KMS-11 (cell line): ENCODE measurements around the gene CTBP2.
"Not testable (repeated sequence)": the region's sequence is repeated elsewhere in the genome, so short reads cannot be mapped to it uniquely, and the experiment has no call there.

ENCODE experiments used
- H2AFZ ChIP-seq: fragments of 200-600 bp; sonication (generic); 2 replicates; pipeline ENCODE4 v1.6.1; 2016; ENCODE audit warnings: antibody characterized with exemption, mixed run types, low read depth
- H3K27ac ChIP-seq: fragments of 200-600 bp; sonication (generic); 2 replicates; pipeline ENCODE4 v1.6.1; 2016; ENCODE audit warnings: mild to moderate bottlenecking, mixed run types
- H3K27me3 ChIP-seq: fragments of 200-600 bp; sonication (generic); 2 replicates; pipeline ENCODE4 v1.6.1; 2017; ENCODE audit warnings: mild to moderate bottlenecking, low read depth, mixed run types, moderate library complexity; ENCODE audit not compliant: insufficient read depth
- H3K36me3 ChIP-seq: fragments of 200-600 bp; sonication (generic); 2 replicates; pipeline ENCODE4 v1.6.1; 2017; ENCODE audit warnings: mild to moderate bottlenecking, mixed run types; ENCODE audit not compliant: insufficient read depth
- H3K4me1 ChIP-seq: fragments of 200-600 bp; sonication (generic); 2 replicates; pipeline ENCODE4 v1.6.1; 2016; ENCODE audit warnings: mild to moderate bottlenecking, low read depth, mixed run types; ENCODE audit not compliant: poor library complexity, severe bottlenecking
- H3K4me2 ChIP-seq: fragments of 200-600 bp; sonication (generic); 2 replicates; pipeline ENCODE4 v1.7.0; 2016; ENCODE audit warnings: mild to moderate bottlenecking, mixed run types
- H3K4me3 ChIP-seq: fragments of 200-600 bp; sonication (generic); IDR thresholded peaks from 2 replicates; pipeline ENCODE4 v1.6.1; 2017; ENCODE audit warnings: low read depth, low read length, mixed read lengths; ENCODE audit not compliant: insufficient read depth
- H3K79me2 ChIP-seq: fragments of 200-600 bp; sonication (generic); 2 replicates; pipeline ENCODE4 v1.6.1; 2016; ENCODE audit warnings: low read depth, mixed run types; ENCODE audit not compliant: insufficient read depth
- H3K9ac ChIP-seq: fragments of 200-600 bp; sonication (generic); 2 replicates; pipeline ENCODE4 v1.6.1; 2016; ENCODE audit warnings: mild to moderate bottlenecking, mixed run types
- H4K20me1 ChIP-seq: fragments of 200-600 bp; sonication (generic); 2 replicates; pipeline ENCODE4 v1.6.1; 2016; ENCODE audit warnings: mild to moderate bottlenecking, mixed run types; ENCODE audit not compliant: insufficient read depth
- TF ChIP-seq, protein P1 (sequence below): fragments of 200-600 bp; sonication (generic); conservative IDR thresholded peaks from 2 replicates; pipeline ENCODE4 v1.6.1; 2017; ENCODE audit warnings: low read depth, mild to moderate bottlenecking, antibody characterized with exemption, low read length, moderate library complexity, mixed read lengths

CTBP2 gene

DNA sequence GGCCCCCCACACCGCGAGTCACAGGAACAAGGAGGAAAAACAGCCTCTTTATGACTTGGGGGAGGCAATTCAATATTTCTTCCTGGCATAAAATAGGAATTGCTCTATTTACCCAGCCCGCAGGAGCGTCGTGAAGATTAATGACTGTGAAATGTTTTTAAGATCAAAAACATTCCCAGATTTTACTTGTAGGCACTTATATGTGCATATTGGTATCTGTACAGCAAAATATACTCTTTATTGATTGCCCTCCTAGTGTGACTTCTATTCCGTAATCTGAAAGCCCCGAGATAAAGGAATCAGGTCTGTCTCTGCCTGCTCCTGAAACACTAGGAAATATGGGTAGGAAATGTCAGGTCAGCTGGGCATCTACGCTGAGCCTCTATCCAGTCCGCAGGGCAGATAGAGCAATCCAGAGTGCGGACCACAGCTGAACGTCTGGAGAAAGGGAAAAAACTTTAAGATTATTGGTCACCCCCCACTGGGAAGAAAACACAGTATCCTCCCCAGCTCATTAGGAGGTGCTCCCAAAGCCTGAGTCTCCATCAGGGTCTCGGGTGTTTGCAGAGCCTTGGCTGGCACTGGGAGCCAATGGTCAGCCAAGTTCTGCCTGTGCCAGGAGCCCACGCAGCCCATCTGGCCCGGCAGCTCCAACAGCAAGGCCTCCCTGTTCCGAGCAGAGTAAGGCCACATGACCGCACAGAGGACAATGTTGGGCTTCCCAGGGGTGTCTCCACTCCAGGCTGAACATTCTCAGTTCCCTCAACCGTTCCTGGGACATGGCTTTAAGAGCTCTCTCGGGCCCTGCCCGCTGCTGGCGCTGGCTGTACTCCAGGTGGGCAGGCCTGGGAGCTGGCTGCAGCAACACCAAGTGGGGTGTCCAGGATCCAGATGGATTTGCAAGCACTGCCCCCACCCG, 7.7 kb downstream of the CTBP2 start:
- TF ChIP-seq, protein P1, sequence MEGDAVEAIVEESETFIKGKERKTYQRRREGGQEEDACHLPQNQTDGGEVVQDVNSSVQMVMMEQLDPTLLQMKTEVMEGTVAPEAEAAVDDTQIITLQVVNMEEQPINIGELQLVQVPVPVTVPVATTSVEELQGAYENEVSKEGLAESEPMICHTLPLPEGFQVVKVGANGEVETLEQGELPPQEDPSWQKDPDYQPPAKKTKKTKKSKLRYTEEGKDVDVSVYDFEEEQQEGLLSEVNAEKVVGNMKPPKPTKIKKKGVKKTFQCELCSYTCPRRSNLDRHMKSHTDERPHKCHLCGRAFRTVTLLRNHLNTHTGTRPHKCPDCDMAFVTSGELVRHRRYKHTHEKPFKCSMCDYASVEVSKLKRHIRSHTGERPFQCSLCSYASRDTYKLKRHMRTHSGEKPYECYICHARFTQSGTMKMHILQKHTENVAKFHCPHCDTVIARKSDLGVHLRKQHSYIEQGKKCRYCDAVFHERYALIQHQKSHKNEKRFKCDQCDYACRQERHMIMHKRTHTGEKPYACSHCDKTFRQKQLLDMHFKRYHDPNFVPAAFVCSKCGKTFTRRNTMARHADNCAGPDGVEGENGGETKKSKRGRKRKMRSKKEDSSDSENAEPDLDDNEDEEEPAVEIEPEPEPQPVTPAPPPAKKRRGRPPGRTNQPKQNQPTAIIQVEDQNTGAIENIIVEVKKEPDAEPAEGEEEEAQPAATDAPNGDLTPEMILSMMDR = no peak
- Histone ChIP-seq H3K4me3 (no peak overlapping the region), H4K20me1 (peaks cover 3% of the 10 kb centered on the region; the same call in 1 of the 2 replicates), H3K79me2 (peaks cover 66% of the 10 kb centered on the region), H3K36me3 (no peaks in the 10 kb centered on the region), H3K4me1 (peaks cover 32% of the 10 kb centered on the region), H3K4me2 (no peak overlapping the region), H3K9ac (no peak overlapping the region), H2AFZ (no peak overlapping the region), H3K27ac (no peak overlapping the region), H3K27me3 (no peaks in the 10 kb centered on the region)

DNA sequence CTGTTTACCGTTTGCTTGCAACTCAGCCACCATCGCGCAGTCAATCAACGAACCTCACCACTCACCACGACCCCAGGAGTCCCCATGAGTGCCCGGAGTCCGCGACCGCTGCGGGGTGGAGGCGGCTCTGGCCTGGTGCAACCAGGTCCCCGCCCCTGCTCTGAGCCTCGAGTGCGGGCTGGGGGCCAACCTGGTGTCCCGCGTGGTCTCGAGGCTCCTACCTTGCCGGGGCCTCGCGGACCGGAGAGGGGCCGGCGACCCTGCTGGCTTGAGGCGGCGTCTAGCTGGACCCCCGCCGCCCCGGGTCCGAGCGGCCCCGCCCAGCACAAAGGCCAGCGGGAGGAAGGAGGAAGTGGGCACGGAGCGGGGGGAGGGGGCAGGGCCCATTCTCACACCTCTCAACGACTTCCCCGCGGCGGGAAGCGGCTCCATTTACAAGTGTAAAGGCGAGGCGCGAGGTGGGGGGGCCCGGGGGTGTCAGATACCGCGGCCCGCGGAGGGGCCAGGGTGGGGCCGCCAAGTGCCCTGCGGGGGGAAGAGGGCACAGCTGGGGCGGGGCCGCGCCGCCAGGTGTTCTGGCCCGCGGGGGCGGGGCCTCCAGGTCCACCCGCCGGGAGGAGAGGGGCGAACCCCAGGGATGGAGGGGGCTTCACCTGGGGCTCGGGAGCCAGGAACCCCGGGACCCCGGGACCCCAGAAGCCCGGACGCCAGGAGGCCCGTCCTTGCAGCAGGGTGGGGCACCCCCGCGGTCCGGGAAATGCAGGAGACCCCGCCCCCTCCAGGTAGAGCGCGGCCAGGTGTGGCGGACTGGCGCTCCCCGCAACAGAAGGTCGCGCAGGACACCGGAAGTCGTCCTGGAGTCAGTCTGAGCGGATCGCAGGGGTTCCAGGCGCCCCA, 8.6 kb downstream of the CTBP2 start:
- no peaks in the 10 kb centered on the region for H3K27me3 ChIP-seq
- peaks cover 3% of the 10 kb centered on the region; the same call in 1 of the 2 replicates for H4K20me1 ChIP-seq
- no peak overlapping the region for H3K9ac ChIP-seq
- no peak overlapping the region for H3K4me3 ChIP-seq
- peaks cover 59% of the 10 kb centered on the region for H3K79me2 ChIP-seq
- H2AFZ ChIP-seq = no peak overlapping the region
- H3K36me3 ChIP-seq = no peaks in the 10 kb centered on the region
- TF ChIP-seq, protein P1 = no peak
- H3K27ac ChIP-seq = no peak overlapping the region
- no peak overlapping the region for H3K4me2 ChIP-seq
- peaks cover 32% of the 10 kb centered on the region for H3K4me1 ChIP-seq

DNA sequence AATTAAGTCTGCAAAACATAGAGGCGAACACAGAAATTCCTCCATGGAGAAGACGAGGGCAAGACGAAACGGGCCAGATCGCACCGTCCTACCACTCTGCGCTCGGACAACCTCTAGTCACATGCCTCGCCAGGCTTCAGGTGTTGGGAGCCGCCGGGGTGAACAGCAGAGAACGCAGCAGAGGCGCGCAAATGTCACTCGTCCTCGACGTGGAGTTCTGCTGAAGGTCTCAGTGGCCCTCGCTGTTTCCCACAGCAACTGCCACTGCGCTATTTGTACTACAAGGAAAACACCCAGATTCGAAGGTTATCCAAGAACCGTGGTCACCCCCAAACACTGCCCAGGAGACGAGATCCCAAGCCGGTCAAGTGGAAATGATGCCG, 9.2 kb downstream of the CTBP2 start:
- TF ChIP-seq, protein P1 = no peak
- Histone ChIP-seq H3K27ac (no peak overlapping the region), H3K4me3 (no peak overlapping the region), H3K4me1 (peaks cover 35% of the 10 kb centered on the region), H3K36me3 (no peaks in the 10 kb centered on the region), H2AFZ (no peak overlapping the region), H3K27me3 (no peaks in the 10 kb centered on the region), H3K9ac (no peak overlapping the region), H3K4me2 (no peak overlapping the region), H4K20me1 (peaks cover 7% of the 10 kb centered on the region; the same call in 1 of the 2 replicates), H3K79me2 (peaks cover 58% of the 10 kb centered on the region)

DNA sequence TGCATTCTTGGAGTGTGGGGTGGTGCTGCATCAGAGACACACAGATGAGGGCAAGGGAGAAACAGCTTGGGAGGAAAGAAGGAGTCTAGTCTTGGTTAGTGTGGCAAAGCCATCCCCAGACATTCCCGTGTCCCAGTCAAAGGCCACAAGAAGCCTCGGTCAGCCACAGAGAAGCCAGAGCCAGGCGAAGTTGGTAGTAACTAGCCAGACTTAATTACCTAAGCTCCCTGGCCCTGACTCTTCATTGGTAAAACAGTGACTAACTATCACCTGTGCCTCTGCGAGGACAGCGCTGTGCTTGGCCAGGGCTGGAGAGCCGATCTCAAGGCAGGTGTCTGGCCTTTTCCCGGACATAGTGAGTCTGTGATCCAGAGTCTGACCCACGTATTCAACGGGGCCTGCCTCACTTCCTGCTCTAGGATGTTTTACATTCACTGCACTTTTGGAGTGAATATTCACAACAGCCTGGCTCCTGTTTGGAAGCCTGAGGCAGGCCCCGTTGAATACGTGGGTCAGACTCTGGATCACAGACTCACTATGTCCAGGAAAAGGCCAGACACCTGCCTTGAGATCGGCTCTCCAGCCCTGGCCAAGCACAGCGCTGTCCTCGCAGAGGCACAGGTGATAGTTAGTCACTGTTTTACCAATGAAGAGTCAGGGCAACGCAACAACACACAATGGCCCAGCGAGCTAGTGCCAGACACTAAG, 9.8 kb downstream of the CTBP2 start:
- H4K20me1 ChIP-seq, H3K36me3 ChIP-seq, H3K4me3 ChIP-seq, H3K27me3 ChIP-seq, H3K4me2 ChIP-seq, H3K27ac ChIP-seq, H2AFZ ChIP-seq, H3K9ac ChIP-seq: not testable (repeated sequence)
- peaks cover 58% of the 10 kb centered on the region for H3K79me2 ChIP-seq
- peaks cover 42% of the 10 kb centered on the region for H3K4me1 ChIP-seq
